Measurements from ENCODE around the gene SRR. TPM values are rescaled to one million over a fixed set of nuclear protein-coding genes. Genes with fewer than 3 reads are reported as not detected.
A peak's percentile ranks its signal among the peaks of the same experiment; 100 is the strongest.
"Not testable (repeated sequence)": the region's sequence is repeated elsewhere in the genome, so short reads cannot be mapped to it uniquely, and the experiment has no call there.

SRR gene
- total RNA-seq (2022) (7.7 and 16.6 TPM in 2 replicates), Bru-seq, nascent RNA (percentile 59 among the genes with signal in this experiment), BruChase-seq, experiment 1, labeled RNA remaining after a 6-hour chase (percentile 68 among the genes with signal in this experiment), BruChase-seq, experiment 2, labeled RNA remaining after a 2-hour chase (percentile 63 among the genes with signal in this experiment)
- long read RNA-seq, transcript SRR-201 (8 exons, 2,728 nt), result major isoform, 10 of 20 reads
- long read RNA-seq, partial matches to known transcripts, result 3 of 20 reads
- long read RNA-seq, other reads (novel, unspliced or antisense), result 7 of 20 reads

GRCh38 chr17:2303204-2304188 is at the start of gene SRR, which contains the start of gene SMG6:
Gene SRR (plus strand): TSS chr17:2303950. CDS start chr17:2315561, 11,611 bp downstream.
Gene SMG6 (minus strand): TSS chr17:2303785. CDS start chr17:2303720, 65 bp downstream.
- Mint-ChIP-seq H3K4me3 (ENCODE audit: unreplicated experiment) (peak within 1 kb of the TSS; percentile 85), H3K36me3 (ENCODE audit: insufficient read depth, unreplicated experiment) (peaks cover 21% of the 10 kb centered on the region), H3K4me1 (ENCODE audit: insufficient read depth, unreplicated experiment) (peaks cover 12% of the 10 kb centered on the region), H3K27ac (ENCODE audit: low read depth, unreplicated experiment) (peak within 1 kb of the TSS; percentile 9), H3K27me3 (ENCODE audit: insufficient read depth, unreplicated experiment) (no peaks in the 10 kb centered on the region), H3K9me3 (ENCODE audit: unreplicated experiment) (no peaks in the 10 kb centered on the region)
- ChIA-PET POLR2A (interaction anchor here (0.5 to 7.8 kb wide), 26 partner anchors 8 to 586 kb away, joined by 3 to 111 read pairs (median 4); partner anchors contain the start of genes SGSM2 and TSR1), CTCF (interaction anchor here (1.0 to 2.7 kb wide), 5 partner anchors 21 to 57 kb away, joined by 3 to 8 read pairs (median 4); partner anchors contain the start of gene TSR1)
- peak; percentile 92 for DNase-seq (ENCODE audit: unreplicated experiment)
- no peak for TF ChIP-seq CTCF (IDR thresholded peaks at IDR 0.05; ENCODE audit: unreplicated experiment)
- intact Hi-C loops (cut with micrococcal nuclease), result no loop called here
- no TSS peak for BruUV-seq (replicated peaks)

- CTCF ChIA-PET, result interaction anchor here (1.2 to 3.0 kb wide), 2 partner anchors 14 to 28 kb away, joined by 3 to 20 read pairs; no protein-coding TSS in a partner anchor
- BruUV-seq (replicated peaks); H3K9me3 Mint-ChIP-seq (ENCODE audit: unreplicated experiment); POLR2A ChIA-PET; H3K27me3 Mint-ChIP-seq (ENCODE audit: insufficient read depth, unreplicated experiment); H3K4me3 Mint-ChIP-seq (ENCODE audit: unreplicated experiment); H3K27ac Mint-ChIP-seq (ENCODE audit: low read depth, unreplicated experiment); intact Hi-C loops (cut with micrococcal nuclease); DNase-seq (ENCODE audit: unreplicated experiment): not testable (repeated sequence)
- H3K4me1 Mint-ChIP-seq (ENCODE audit: insufficient read depth, unreplicated experiment), result peaks cover 20% of the 10 kb centered on the region
- H3K36me3 Mint-ChIP-seq (ENCODE audit: insufficient read depth, unreplicated experiment), result peaks cover 37% of the 10 kb centered on the region
Observed at GRCh38 chr17:2258830-2259229, 44.9 kb upstream of the SRR start.

- H3K9me3 Mint-ChIP-seq (ENCODE audit: unreplicated experiment), result no peaks in the 10 kb centered on the region
- CTCF ChIA-PET, result interaction anchor here (3.0 kb wide), 1 partner anchor 15 kb away, joined by 20 read pairs; no protein-coding TSS in a partner anchor
- intact Hi-C loops (cut with micrococcal nuclease), result no loop called here
- H3K36me3 Mint-ChIP-seq (ENCODE audit: insufficient read depth, unreplicated experiment), result peaks cover 40% of the 10 kb centered on the region
- H3K4me3 Mint-ChIP-seq (ENCODE audit: unreplicated experiment), result no peak overlapping the region
- POLR2A ChIA-PET, result interaction anchor here (0.7 kb wide), 1 partner anchor 176 kb away, joined by 3 read pairs; no protein-coding TSS in a partner anchor
- no TSS peak for BruUV-seq (replicated peaks)
- no peaks in the 10 kb centered on the region for H3K27me3 Mint-ChIP-seq (ENCODE audit: insufficient read depth, unreplicated experiment)
- H3K27ac Mint-ChIP-seq (ENCODE audit: low read depth, unreplicated experiment), result no peak overlapping the region
- no peak for DNase-seq (ENCODE audit: unreplicated experiment)
- H3K4me1 Mint-ChIP-seq (ENCODE audit: insufficient read depth, unreplicated experiment), result peaks cover 20% of the 10 kb centered on the region
- TF ChIP-seq CTCF (IDR thresholded peaks at IDR 0.05; ENCODE audit: unreplicated experiment), result no peak
Observed at GRCh38 chr17:2259769-2260536, 43.8 kb upstream of the SRR start.

GRCh38 chr17:2262135-2262587 is 41.6 kb upstream of the SRR start:
- no peak for TF ChIP-seq CTCF (IDR thresholded peaks at IDR 0.05; ENCODE audit: unreplicated experiment)
- no peak overlapping the region for H3K4me3 Mint-ChIP-seq (ENCODE audit: unreplicated experiment)
- intact Hi-C loops (cut with micrococcal nuclease), result no loop called here
- CTCF ChIA-PET, result interaction anchor here (0.6 to 2.7 kb wide), 3 partner anchors 17 to 59 kb away, joined by 3 to 7 read pairs (median 3); no protein-coding TSS in a partner anchor
- H3K27ac Mint-ChIP-seq (ENCODE audit: low read depth, unreplicated experiment), result peak overlapping the region; percentile 46
- no peaks in the 10 kb centered on the region for H3K27me3 Mint-ChIP-seq (ENCODE audit: insufficient read depth, unreplicated experiment)
- POLR2A ChIA-PET, result interaction anchor here (0.5 to 2.1 kb wide), 8 partner anchors 8 to 1446 kb away, joined by 3 to 7 read pairs (median 4); partner anchors contain the start of genes SMG6 and SRR
- BruUV-seq (replicated peaks), result no TSS peak
- no peaks in the 10 kb centered on the region for H3K9me3 Mint-ChIP-seq (ENCODE audit: unreplicated experiment)
- peaks cover 47% of the 10 kb centered on the region for H3K36me3 Mint-ChIP-seq (ENCODE audit: insufficient read depth, unreplicated experiment)
- DNase-seq (ENCODE audit: unreplicated experiment), result peak; percentile 76
- H3K4me1 Mint-ChIP-seq (ENCODE audit: insufficient read depth, unreplicated experiment), result peaks cover 20% of the 10 kb centered on the region
